HG03095 (cell line): ENCODE results near the gene TSC1.

ENCODE experiments used
- ATAC-seq: cut with Tn5 transposase; IDR thresholded peaks from one replicate; pipeline ENCODE4 v1.9.1; 2021; ENCODE audit warnings: moderate library complexity; ENCODE audit not compliant: unreplicated experiment

The TSC1 gene

GRCh38 chr9:132894346-132894745 lies 50.1 kb downstream of the TSC1 start:
- no peak for ATAC-seq

- no peak for ATAC-seq
Observed at GRCh38 chr9:132892400-132892799, 52.0 kb downstream of the TSC1 start.

GRCh38 chr9:132888151-132888550 lies 56.3 kb downstream of the TSC1 start:
- no peak for ATAC-seq

- no peak for ATAC-seq
Observed at GRCh38 chr9:132887181-132888120, 57.0 kb downstream of the TSC1 start.

GRCh38 chr9:132886334-132886725 lies 58.1 kb downstream of the TSC1 start:
- no peak for ATAC-seq

GRCh38 chr9:132885720-132886333 lies 58.6 kb downstream of the TSC1 start:
- ATAC-seq, result no peak

- ATAC-seq, result no peak
Observed at GRCh38 chr9:132883349-132884294, 60.8 kb downstream of the TSC1 start.

GRCh38 chr9:132882616-132883015 lies 61.8 kb downstream of the TSC1 start:
- no peak for ATAC-seq

- no peak for ATAC-seq
Observed at GRCh38 chr9:132881826-132882225, 62.6 kb downstream of the TSC1 start.

- no peak for ATAC-seq
Observed at GRCh38 chr9:132880324-132880661, 64.1 kb downstream of the TSC1 start.

GRCh38 chr9:132879457-132880323 lies 64.7 kb downstream of the TSC1 start:
- no peak for ATAC-seq

GRCh38 chr9:132878695-132879456 lies 65.5 kb downstream of the TSC1 start, which contains the start of gene SPACA9:
TSS of gene SPACA9 (plus strand) at chr9:132878898. CDS start at chr9:132883948, 5,050 bp downstream.
- ATAC-seq, result no peak

- ATAC-seq, result no peak
Observed at GRCh38 chr9:132877824-132878694, 66.4 kb downstream of the TSC1 start, which contains the start of gene AK8. TSS of gene AK8 (minus strand) at chr9:132878284. CDS start at chr9:132878255, 29 bp downstream.

GRCh38 chr9:132877458-132877823 lies 67.0 kb downstream of the TSC1 start:
- no peak for ATAC-seq

GRCh38 chr9:132876849-132877248 lies 67.6 kb downstream of the TSC1 start:
- no peak for ATAC-seq

GRCh38 chr9:132875159-132875558 lies 69.3 kb downstream of the TSC1 start:
- ATAC-seq, result no peak

- no peak for ATAC-seq
Observed at GRCh38 chr9:132873403-132873802, 71.0 kb downstream of the TSC1 start.

- no peak for ATAC-seq
Observed at GRCh38 chr9:132869266-132869665, 75.2 kb downstream of the TSC1 start.
